Common myeloid progenitor, CD34-positive (primary cell): ENCODE data around the gene TNFSF10.
A peak's percentile ranks its signal among the peaks of the same experiment; 100 is the strongest.

Experiments
- CTCF ChIA-PET: fragments of 350-600 bp; sonication (Branson Sonifier 250); formaldehyde crosslinking; loops from one replicate; lab custom pipeline; 2021; ENCODE audit warnings: antibody characterized with exemption; lab: Charles Lee
- POLR2A ChIA-PET: fragments of 350-600 bp; sonication (Branson Sonifier 250); formaldehyde crosslinking; loops from one replicate; lab custom pipeline; 2021; ENCODE audit warnings: antibody characterized with exemption; lab: Charles Lee
- DNase-seq, 3 donors: peaks; one replicate each; pipeline versions ENCODE4 v3.0.0 to v3.0.0-alpha.2; 2013
- H3K27ac ChIP-seq, 2 experiments: 1 replicate in 1 of 2; 2 replicates in 1 of 2; pipeline ENCODE4 v1.7.0; 2013; ENCODE audit warnings: inconsistent platforms in 2 of 2, low read length in 2 of 2, mild to moderate bottlenecking in 2 of 2, low read depth in 1 of 2, moderate library complexity in 1 of 2; ENCODE audit not compliant: severe bottlenecking in 2 of 2, insufficient read depth in 1 of 2, poor library complexity in 1 of 2
- H3K27me3 ChIP-seq, 5 experiments: replicated peaks in 2 of 5; 1 replicate in 3 of 5; 2 replicates in 2 of 5; pipeline versions ENCODE4 v1.6.1 to v1.7.0; 2013; ENCODE audit warnings: low read length in 4 of 5, mild to moderate bottlenecking in 2 of 5, moderate library complexity in 2 of 5, inconsistent platforms in 1 of 5; ENCODE audit not compliant: insufficient read depth in 5 of 5, control insufficient read depth in 4 of 5
- H3K36me3 ChIP-seq, 4 experiments: 1 replicate in 2 of 4; 2 replicates in 2 of 4; pipeline versions ENCODE4 v1.6.1 to v1.7.0; 2013; ENCODE audit warnings: low read length in 3 of 4, control low read depth in 1 of 4, mild to moderate bottlenecking in 1 of 4; ENCODE audit not compliant: control insufficient read depth in 4 of 4, insufficient read depth in 4 of 4
- H3K4me1 ChIP-seq, 4 experiments: 1 replicate in 3 of 4; 2 replicates in 1 of 4; pipeline versions ENCODE4 v1.6.1 to v1.7.1; 2013; ENCODE audit warnings: low read length in 3 of 4, mild to moderate bottlenecking in 3 of 4, control low read depth in 1 of 4, inconsistent platforms in 1 of 4, moderate library complexity in 1 of 4; ENCODE audit not compliant: control insufficient read depth in 4 of 4, insufficient read depth in 4 of 4; ENCODE audit errors: control extremely low read depth in 1 of 4
- H3K4me3 ChIP-seq, 7 experiments: 1 replicate in 4 of 7; 2 replicates in 3 of 7; pipeline versions ENCODE4 v1.5.1 to v1.7.0; 2013; ENCODE audit warnings: mild to moderate bottlenecking in 7 of 7, low read length in 6 of 7, moderate library complexity in 6 of 7, inconsistent platforms in 2 of 7, low read depth in 2 of 7, control low read depth in 1 of 7; ENCODE audit not compliant: insufficient read depth in 4 of 7, control insufficient read depth in 1 of 7; ENCODE audit errors: extremely low read depth in 1 of 7
- H3K9me3 ChIP-seq, 5 experiments: 1 replicate in 4 of 5; 2 replicates in 1 of 5; pipeline versions ENCODE4 v1.6.1 to v1.7.1; 2013; ENCODE audit warnings: low read length in 4 of 5, mild to moderate bottlenecking in 2 of 5, inconsistent platforms in 1 of 5, low read depth in 1 of 5, moderate library complexity in 1 of 5; ENCODE audit not compliant: control insufficient read depth in 4 of 5, insufficient read depth in 2 of 5; ENCODE audit errors: control extremely low read depth in 1 of 5
- WGBS: methylation state at CpG from one replicate; pipeline ENCODE4 v1.1.5; 2013; ENCODE audit not compliant: insufficient coverage; 5-methylcytosine and 5-hydroxymethylcytosine counted together

The TNFSF10 gene

DNA sequence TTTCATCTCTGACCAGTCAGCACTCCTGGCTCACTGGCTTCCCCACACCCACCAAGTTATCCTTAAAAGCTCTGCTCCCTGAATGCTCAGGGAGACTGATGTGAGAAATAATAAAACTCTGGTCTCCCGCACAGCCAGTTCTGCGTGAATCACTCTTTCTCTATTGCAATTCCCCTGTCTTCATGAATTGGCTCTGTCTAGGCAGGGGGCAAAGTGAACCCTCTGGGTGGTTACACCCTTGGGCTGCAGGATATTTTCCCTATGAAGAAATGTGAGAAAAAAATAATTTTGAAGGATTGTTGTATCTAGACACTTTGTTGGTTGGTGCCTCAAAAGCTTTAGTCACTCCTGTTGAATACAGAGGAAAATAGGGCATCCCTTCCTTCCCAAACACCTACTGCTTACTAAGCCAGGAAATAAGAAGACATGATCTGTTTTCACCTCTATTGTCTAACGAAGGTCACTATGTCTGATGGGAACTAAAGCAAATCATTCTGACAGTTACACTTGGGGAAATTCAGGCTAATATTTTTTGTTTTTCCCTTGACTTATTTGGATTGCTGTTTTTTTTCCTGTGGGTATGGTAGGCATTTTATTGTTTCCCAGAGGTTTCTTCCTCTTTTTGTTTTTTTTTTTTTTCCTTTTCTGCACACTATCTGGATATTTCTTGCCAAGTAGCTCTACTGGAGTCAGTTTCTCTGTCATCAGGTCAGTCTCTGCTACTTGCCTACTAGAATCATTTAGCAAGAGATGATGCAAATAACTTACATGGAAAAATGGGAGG lies 15.3 kb upstream of the TNFSF10 start:
- Histone ChIP-seq H3K9me3 (peaks cover 0 to 6% (median 0%) of the 10 kb centered on the region in 5 experiments), H3K27ac (no peak overlapping the region), H3K4me1 (peaks cover 17 to 39% (median 32%) of the 10 kb centered on the region in 4 experiments), H3K36me3 (no peaks in the 10 kb centered on the region), H3K4me3 (no peak overlapping the region), H3K27me3 (no peaks in the 10 kb centered on the region)
- POLR2A ChIA-PET = no interaction called here
- CTCF ChIA-PET = interaction anchor here (0.9 to 1.8 kb wide), 5 partner anchors 8 to 29 kb away, joined by 3 to 4 read pairs (median 3); no protein-coding TSS in a partner anchor
- WGBS = 100% methylated on average over 2 of the region's 3 CpGs
- DNase-seq = no peak

DNA sequence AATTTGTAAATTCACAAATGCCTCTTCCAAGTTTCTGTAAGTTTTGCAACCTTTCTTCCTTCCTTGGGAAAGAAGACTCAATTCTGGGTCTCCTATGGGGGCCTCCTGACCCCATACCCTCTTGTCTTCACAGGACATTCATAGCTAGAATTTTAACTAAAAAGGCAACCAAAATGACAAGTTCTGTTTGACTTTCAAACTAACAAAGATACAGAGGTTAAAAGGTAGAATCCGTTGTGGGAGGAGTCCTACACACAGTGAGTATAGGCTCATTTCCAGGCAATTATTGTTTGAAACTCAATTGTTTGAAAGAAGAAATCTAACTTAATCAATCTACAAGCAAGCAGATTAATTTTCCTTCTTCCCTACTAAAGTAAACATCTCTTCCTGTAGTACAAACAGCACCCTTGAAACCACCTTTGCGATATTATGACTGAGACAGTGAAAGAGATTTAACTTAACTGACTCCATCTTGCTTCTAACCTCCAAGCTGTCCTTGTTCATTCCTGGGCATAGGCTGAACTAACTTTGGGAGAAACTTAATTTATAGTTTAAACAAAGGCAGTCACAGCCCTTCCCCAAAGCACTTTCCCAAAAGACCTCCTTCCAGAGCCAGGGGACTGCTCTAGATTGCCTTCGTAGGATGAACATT lies 14.4 kb upstream of the TNFSF10 start:
- 76% methylated on average over 3 of the region's 3 CpGs for WGBS
- Histone ChIP-seq H3K9me3 (peaks cover 0 to 6% (median 0%) of the 10 kb centered on the region in 5 experiments), H3K27me3 (no peaks in the 10 kb centered on the region), H3K4me1 (peaks cover 13 to 39% (median 30%) of the 10 kb centered on the region in 4 experiments), H3K36me3 (no peaks in the 10 kb centered on the region), H3K27ac (peak overlapping the region in 1 of 2 experiments; percentile 74), H3K4me3 (peak overlapping the region in 1 of 7 experiments; percentile 42)
- DNase-seq = no peak
- POLR2A ChIA-PET = no interaction called here
- CTCF ChIA-PET = interaction anchor here (0.9 to 1.4 kb wide), 4 partner anchors 15 to 28 kb away, joined by 3 read pairs; no protein-coding TSS in a partner anchor

DNA sequence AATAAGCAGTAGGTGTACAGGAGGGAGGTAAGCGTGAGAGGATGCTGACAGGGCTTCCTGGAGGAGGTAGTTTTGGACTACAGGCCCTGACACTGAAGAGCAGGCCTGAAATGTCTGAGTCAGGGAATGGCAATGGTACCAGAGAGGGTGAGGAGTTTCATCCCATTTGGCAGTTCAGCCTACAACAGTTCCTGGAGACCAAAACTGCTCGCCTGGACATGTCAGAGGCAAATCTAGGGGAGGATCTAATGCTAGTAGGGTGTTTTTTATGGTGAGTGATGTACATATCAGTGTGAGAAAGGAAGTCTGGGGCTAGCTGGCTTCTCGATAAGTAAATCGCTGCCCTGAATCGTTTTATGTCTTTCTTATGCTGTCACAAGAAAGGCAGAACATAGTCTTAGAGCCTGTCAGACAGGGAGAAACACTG lies 13.8 kb upstream of the TNFSF10 start:
- Histone ChIP-seq H3K4me1 (peaks cover 13 to 37% (median 30%) of the 10 kb centered on the region in 4 experiments), H3K27ac (peak overlapping the region; percentile 5 to 74), H3K4me3 (peak overlapping the region in 1 of 7 experiments; percentile 42), H3K36me3 (no peaks in the 10 kb centered on the region), H3K27me3 (no peaks in the 10 kb centered on the region), H3K9me3 (peaks cover 0 to 6% (median 0%) of the 10 kb centered on the region in 5 experiments)
- 19% methylated on average over 5 of the region's 5 CpGs for WGBS
- DNase-seq = peak in 2 of 3 donors; percentile 74 to 86
- POLR2A ChIA-PET = no interaction called here
- CTCF ChIA-PET = interaction anchor here (0.9 to 1.4 kb wide), 3 partner anchors 15 to 25 kb away, joined by 3 read pairs; no protein-coding TSS in a partner anchor

DNA sequence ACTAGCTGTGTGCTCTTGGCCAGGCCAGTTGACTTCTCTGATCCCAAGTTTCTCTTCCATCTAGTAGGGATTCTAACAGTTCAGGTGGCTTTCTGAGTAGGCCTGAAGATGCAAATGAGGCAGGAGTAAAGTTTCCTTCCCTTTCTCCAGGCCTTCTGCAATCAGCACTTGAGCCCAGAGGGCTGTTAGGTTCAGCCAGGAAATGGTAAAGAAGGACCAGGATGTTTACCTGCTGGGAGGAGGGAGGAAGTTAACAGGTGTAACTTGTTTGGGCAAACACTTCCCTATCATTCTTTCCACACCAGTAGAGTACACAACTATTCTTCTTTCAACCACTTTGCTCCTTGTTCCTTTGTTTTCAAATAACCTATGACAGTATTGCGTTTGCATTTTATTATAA lies 13.3 kb upstream of the TNFSF10 start:
- Histone ChIP-seq H3K36me3 (no peaks in the 10 kb centered on the region), H3K27me3 (no peaks in the 10 kb centered on the region), H3K27ac (peak overlapping the region; percentile 5 to 74), H3K4me1 (peaks cover 13 to 33% (median 29%) of the 10 kb centered on the region in 4 experiments), H3K4me3 (no peak overlapping the region), H3K9me3 (peaks cover 0 to 6% (median 0%) of the 10 kb centered on the region in 5 experiments)
- no peak for DNase-seq
- ChIA-PET CTCF (interaction anchor here (1.4 kb wide), 1 partner anchor 16 kb away, joined by 3 read pairs; no protein-coding TSS in a partner anchor), POLR2A (no interaction called here)
- WGBS = 83% methylated on average over 1 of the region's 1 CpG

DNA sequence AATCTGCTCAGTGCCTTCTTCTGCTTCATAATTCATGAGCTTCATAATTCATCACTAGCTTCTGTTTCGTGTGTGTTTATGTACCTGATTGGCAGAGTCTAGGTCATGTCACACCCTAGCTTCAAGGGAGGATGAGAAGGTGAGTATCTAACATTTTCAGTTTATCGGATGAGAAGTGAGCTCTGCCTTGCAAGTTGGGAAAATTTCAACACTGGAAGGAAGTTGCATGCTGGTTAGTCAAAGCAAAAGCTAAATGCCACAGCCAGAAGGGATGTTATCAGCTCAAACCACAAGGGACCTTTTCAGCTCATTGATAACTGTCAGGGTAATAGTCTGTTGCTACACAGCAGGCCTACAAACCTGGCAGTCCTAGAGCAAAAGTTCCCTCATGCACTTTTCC lies 7.3 kb upstream of the TNFSF10 start:
- WGBS = 0% methylated on average over 1 of the region's 2 CpGs
- peak overlapping the region in 1 of 2 experiments; percentile 75 for H3K27ac ChIP-seq
- POLR2A ChIA-PET = interaction anchor here (0.8 kb wide), 1 partner anchor 66 kb away, joined by 3 read pairs; no protein-coding TSS in a partner anchor

DNA sequence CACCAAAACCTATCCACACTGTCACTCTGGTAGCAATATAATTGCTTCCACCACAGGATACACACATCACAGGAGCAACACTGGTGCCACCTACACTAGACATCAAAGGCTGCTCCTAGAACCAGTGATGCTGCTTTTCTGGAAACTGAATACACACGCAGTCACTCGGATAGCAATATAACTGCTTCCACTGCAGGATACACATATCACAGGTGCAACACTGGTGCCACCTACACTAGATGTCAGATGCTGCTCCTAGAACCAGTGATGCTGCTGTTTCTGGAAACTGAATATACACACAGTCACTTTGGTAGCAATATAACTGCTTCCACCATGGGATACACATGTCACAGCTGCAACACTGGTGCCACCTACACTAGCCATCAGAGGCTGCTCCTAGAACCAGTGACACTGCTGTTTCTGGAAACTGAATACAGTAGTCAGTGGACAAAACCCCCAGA lies 6.9 kb upstream of the TNFSF10 start:
- H3K4me3 ChIP-seq = no peak overlapping the region
- WGBS = 83% methylated on average over 2 of the region's 2 CpGs
- peaks cover 6 to 22% (median 14%) of the 10 kb centered on the region in 4 experiments for H3K4me1 ChIP-seq
- peak in 2 of 3 donors; percentile 53 to 64 for DNase-seq
- H3K36me3 ChIP-seq = no peaks in the 10 kb centered on the region
- peaks cover 0 to 2% (median 0%) of the 10 kb centered on the region in 5 experiments for H3K9me3 ChIP-seq
- H3K27ac ChIP-seq = no peak overlapping the region
- ChIA-PET CTCF (interaction anchor here (0.8 to 4.2 kb wide), 10 partner anchors 9 to 93 kb away, joined by 3 to 24 read pairs (median 3); no protein-coding TSS in a partner anchor), POLR2A (no interaction called here)
- no peaks in the 10 kb centered on the region for H3K27me3 ChIP-seq

More for the DNA sequence above, 7.3 kb upstream of the TNFSF10 start:
- peak overlapping the region in 2 of 7 experiments; percentile 29 to 32 for H3K4me3 ChIP-seq
- peaks cover 0 to 2% (median 0%) of the 10 kb centered on the region in 5 experiments for H3K9me3 ChIP-seq
- peaks cover 6 to 20% (median 14%) of the 10 kb centered on the region in 4 experiments for H3K4me1 ChIP-seq
- DNase-seq = peak; percentile 47 to 85 (median 75)
- H3K27me3 ChIP-seq = no peaks in the 10 kb centered on the region
- CTCF ChIA-PET = interaction anchor here (0.8 to 4.2 kb wide), 9 partner anchors 9 to 92 kb away, joined by 3 to 24 read pairs (median 3); no protein-coding TSS in a partner anchor
- no peaks in the 10 kb centered on the region for H3K36me3 ChIP-seq
